ENCODE measurements around the gene PALS2.

Gene PALS2

DNA sequence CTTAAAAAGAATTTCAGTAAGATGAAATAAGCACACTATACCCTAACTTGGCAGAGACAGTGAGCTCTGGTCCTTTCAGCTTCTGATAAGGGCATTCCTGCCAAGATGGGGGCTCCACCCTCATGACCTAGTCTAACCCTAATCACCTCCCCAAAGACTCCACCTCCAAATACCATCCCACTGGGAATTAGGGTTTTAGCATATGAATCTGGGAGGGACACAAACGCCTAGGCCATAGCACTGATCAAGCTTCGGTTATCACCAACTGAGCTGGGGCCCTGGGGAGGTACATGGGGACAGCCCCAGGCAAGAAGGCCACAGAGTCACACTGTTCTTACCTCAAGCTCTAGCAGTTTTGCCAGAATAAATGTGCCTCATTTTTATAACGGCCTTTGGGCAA lies 31.4 kb downstream of the PALS2 start:
- TF ChIP-seq, protein P1, sequence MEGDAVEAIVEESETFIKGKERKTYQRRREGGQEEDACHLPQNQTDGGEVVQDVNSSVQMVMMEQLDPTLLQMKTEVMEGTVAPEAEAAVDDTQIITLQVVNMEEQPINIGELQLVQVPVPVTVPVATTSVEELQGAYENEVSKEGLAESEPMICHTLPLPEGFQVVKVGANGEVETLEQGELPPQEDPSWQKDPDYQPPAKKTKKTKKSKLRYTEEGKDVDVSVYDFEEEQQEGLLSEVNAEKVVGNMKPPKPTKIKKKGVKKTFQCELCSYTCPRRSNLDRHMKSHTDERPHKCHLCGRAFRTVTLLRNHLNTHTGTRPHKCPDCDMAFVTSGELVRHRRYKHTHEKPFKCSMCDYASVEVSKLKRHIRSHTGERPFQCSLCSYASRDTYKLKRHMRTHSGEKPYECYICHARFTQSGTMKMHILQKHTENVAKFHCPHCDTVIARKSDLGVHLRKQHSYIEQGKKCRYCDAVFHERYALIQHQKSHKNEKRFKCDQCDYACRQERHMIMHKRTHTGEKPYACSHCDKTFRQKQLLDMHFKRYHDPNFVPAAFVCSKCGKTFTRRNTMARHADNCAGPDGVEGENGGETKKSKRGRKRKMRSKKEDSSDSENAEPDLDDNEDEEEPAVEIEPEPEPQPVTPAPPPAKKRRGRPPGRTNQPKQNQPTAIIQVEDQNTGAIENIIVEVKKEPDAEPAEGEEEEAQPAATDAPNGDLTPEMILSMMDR (IDR thresholded peaks at IDR 0.05; ENCODE audit: low read depth, low read length) = no peak
- no peak for DNase-seq (ENCODE audit: extremely low read depth, low read depth)

DNA sequence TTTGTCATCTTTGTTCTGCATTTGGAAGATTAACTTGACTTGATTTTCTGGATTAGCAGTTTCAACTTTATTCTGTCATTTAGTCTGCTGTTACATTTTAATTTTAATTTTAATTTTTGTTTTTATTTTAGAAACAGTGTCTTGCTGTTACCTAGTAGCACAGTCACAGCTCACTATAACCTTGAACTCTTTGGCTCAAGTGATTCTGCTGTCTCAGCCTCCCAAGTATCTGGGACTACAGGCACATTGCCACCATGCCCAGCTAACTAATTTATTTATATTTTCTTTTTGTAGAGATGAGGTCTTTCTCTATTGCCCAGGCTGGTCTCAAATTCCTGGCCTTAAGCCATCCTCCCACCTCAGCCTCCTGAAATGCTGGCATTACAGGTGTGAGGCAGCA lies 35.3 kb downstream of the PALS2 start:
- TF ChIP-seq, protein P1 (IDR thresholded peaks at IDR 0.05; ENCODE audit: low read depth, low read length) = no peak
- no peak for DNase-seq (ENCODE audit: extremely low read depth, low read depth)

DNA sequence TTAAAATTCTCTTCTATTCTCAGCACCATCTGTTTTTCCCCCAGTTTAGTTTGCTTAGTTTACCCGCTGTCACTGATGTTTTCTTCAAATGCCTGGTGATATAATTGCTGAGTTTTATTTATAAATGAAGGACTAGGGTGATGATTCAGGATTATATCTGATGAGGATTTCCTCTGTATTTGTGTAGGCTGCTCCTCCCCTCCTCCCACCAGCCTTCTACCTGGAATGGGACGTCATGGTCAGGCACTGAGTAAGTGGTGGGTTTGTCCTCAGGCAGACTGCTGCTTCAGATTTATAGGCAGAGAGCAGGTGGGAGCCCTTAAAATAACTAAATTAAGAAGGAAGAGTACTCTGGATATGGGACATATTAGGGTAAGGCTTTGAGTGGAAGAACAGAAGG lies 35.8 kb downstream of the PALS2 start:
- TF ChIP-seq, protein P1 (IDR thresholded peaks at IDR 0.05; ENCODE audit: low read depth, low read length) = no peak
- no peak for DNase-seq (ENCODE audit: extremely low read depth, low read depth)

DNA sequence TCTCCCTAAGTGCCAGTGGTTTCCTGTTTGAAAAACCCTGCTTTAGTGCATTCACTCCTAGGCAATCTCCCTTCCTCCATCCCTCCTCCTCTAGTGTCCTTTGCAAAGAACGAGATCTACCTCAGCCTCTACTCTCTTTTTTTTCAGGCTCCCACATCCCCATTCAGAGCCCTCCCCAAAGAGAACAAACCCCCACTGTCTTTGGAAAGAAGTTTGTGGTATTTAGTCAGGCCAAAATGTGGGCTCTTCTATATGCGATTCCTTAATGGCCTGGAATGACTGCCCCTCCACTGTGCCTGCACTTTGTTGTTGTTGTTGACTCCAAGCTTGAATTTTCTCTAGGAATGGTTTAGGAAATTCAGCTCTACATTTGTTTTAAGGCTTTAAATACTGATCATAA lies 36.3 kb downstream of the PALS2 start:
- no peak for DNase-seq (ENCODE audit: extremely low read depth, low read depth)
- TF ChIP-seq, protein P1 (IDR thresholded peaks at IDR 0.05; ENCODE audit: low read depth, low read length) = no peak

DNA sequence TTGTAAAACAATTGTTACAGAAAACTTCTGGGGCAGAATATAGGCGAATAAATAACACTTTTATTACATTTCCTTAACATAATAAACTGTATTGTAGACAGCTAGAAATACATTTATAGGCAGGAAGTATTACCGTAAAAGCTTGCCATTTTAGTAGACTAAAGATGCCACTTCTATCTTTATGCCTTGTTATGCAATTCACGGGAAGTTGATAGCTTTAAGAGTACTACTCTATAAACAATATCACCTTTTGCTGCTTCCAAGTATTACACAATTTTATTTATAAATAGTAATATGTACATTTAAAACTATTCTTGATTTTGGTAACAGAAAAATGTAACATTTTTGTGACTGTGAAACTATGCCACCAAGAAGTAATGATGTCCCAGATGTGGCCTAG lies 37.9 kb downstream of the PALS2 start:
- TF ChIP-seq, protein P1 (IDR thresholded peaks at IDR 0.05; ENCODE audit: low read depth, low read length) = no peak
- no peak for DNase-seq (ENCODE audit: extremely low read depth, low read depth)

DNA sequence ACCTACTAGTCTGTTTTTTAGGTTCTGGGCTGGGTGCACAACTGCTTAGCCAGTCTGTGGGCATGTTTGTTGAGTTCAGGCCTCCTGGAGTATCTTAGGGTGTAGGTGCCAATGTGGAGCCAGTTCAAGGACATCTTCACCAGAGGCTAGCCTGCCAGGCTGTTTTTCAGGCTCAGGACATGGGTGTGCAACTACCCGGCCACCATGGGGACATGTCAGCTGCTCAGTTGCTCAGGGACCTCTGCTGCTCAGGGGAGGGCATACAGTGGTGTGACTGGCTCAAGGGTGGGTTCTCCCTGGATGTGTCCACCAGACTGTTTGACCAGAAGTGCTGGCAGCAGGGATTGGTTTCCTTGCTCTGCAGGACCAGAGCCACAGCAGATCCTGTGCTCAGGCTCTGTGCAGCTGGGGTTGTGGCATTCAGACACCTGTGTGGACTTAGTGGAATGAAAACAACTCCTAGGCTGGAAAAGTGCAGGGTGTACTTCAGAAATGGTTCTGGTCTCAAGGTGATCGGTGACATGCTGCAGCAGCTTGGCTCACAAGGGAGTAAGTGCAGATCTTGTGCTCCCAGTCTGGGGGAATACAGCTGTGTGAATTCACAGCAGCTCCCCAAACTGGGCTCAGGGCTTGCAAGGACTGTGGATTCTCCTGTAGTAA lies 44.8 kb downstream of the PALS2 start:
- no peak for DNase-seq (ENCODE audit: extremely low read depth, low read depth)
- TF ChIP-seq, protein P1 (IDR thresholded peaks at IDR 0.05; ENCODE audit: low read depth, low read length) = no peak

DNA sequence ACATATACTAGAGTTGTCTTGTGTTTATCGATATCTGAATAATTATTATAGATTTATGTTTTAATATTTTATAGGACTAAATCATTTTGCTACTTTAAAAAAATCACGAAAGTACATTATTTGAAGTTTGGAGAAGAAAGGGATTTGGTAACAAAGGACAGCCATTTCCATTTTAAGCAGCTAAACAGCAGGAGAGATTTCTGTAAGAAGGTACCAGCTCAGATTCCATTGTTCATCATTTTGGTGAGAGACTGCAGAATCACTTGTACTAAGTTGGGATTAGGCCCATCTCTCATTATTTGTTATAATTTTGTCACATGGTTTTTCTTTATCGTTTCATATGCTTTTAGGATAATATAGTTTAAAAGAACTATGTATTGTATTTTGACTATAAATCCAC lies 46.7 kb downstream of the PALS2 start:
- no peak for DNase-seq (ENCODE audit: extremely low read depth, low read depth)
- TF ChIP-seq, protein P1 (IDR thresholded peaks at IDR 0.05; ENCODE audit: low read depth, low read length) = no peak

Measured in AG09319 (cell line).